ENCODE data around the gene MUS81.

- TF ChIP-seq CTCF (IDR thresholded peaks at IDR 0.05), result no peak
- TF ChIP-seq POLR2A (IDR thresholded peaks at IDR 0.05), result no peak
These were observed 10.4 kb upstream of the MUS81 start for GRCh38 chr11:65849771-65850216.

Measured in heart left ventricle (tissue), 13 donors.